DMS 273 (cell line): ENCODE data around the gene PRICKLE2.

Experiments
- DNase-seq: peaks from one replicate; lab custom pipeline; 2025; ENCODE audit not compliant: unreplicated experiment; lab: John Stamatoyannopoulos, UW

The PRICKLE2 gene

DNA sequence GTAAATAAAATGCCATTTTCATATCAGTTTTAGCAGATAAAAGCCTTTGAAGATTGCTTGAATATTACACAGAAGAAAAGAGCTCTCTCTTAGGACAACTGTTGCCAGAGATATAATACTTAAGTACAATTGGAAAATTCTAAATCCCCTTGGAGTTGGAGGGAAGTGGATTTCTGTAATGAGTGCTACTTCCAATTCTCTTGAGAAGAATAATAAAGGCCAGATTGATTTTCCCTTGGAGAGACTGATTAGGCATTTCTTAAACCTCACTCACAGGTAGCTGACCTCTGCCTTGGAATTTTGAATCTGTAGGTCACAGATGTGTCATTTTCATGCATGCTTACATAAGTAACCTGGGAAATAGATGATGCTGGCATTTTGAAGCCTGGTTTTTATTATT lies 172.1 kb downstream of the PRICKLE2 start:
- no peak for DNase-seq

DNA sequence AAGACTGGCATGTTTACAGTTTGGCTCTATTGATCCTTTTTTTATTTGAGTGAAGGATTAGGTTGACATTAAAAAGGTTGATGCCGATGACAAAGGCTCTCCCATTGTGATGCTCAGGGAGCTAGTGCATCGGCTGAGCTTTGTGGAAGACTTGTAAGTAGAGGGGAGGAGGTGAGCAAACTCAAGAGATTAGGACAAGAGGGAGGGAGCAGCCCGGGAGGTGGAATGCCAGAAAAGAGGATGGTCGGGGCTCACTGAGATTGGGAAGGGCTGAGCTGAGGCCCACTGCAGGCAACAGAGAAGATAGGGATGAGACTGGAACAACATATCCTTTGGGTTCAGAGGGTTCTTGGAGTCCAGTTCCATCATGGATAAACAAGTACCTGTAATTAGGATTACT lies 175.4 kb downstream of the PRICKLE2 start:
- DNase-seq = no peak

GRCh38 chr3:64049136-64049535 lies 176.1 kb downstream of the PRICKLE2 start:
- no peak for DNase-seq

DNA sequence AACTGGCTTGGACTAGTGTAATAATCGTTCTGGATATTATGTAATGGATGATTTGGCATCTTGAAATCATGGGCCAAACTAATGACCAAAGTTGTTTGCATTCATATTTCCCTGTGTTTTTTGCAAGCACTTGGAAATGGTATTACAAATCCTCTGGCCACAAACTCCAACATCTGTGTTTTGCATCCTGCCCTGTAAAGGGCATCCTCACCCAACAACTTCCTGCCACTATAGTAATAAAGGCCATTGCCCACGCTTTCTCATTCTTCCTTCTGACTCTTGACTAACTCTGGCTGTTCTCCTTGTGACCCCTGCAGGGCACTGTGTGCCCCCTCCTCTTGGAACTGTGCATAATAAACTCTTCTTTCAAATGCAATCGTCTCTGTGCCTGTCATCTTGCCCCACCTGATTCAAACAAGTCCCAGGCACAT lies 176.6 kb downstream of the PRICKLE2 start:
- no peak for DNase-seq

DNA sequence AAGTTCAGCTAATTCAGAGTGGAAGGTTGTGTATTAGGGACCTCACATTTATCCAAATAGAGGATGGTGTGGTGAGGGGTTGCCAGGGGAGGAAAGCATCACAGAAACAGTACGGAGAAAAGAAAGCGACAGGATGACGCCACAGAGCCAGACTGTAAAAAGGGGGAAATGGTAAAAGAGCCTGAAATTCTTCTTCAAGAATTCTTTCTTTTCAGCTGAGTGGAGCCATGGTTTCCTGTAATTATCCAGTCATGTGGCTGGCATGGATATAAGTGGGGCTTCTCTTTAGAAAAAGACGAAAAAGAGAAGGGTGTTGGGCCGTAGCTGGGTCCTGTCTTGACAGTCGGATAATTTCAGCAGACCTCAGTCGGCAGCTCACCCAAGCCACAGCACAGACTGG lies 177.5 kb downstream of the PRICKLE2 start:
- DNase-seq = no peak

DNA sequence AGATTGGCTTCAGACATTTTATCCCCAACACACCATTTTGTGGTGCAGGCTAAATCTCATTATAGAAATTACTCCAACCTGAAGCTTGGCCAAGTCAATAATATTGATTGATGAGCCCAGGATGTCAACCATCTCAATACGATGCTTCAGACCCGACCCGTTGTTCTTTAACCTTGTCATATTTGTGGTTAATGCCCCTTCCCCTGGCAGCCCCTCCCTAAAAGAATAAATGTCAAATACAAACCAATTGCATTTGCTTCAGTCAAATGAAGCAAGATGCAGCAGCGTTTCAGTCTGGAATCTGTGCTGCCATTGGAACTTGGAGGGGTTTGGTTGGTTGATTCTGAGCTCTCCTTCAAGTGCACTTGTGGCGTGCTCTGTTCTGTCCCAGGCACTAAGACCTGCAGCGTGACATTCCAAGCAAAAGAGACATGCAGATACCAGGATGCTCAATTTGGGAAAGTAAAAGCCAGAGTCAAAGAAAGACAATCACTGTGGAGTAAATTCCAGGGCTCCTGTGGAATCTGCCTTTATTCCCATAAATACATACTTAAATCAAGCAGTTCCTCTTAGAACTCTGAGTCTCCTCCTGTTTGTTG lies 178.2 kb downstream of the PRICKLE2 start:
- DNase-seq = no peak

GRCh38 chr3:64046592-64046991 lies 178.7 kb downstream of the PRICKLE2 start:
- DNase-seq = no peak

DNA sequence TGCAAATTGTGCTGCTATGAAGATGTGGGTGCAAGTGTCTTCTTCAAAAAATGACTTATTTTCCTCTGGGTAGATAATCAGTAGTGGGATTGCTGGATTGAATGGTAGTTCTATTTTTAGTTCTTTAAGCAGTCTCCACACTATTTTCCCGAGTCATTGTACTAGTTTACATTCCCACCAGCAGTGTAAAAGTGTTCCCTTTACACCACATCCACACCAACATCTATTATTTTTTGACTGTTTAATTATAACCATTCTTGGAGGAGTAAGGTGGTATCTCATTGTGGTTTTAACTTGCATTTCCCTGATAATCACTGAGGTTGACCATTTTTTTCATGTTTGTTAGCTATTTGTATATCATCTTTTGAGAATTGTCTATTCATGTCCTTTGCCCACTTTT lies 182.3 kb downstream of the PRICKLE2 start:
- no peak for DNase-seq
